MM.1S (cell line): ENCODE data around the gene COLEC12.

Experiments used
- EZH2 ChIP-seq: fragments of 300-600 bp; sonication (generic); optimal IDR thresholded peaks from 2 replicates; pipeline ENCODE3; 2017; ENCODE audit warnings: low read depth, mild to moderate bottlenecking, antibody characterized with exemption, low read length, mixed read lengths
- TF ChIP-seq, protein P1 (sequence below): fragments of 300-600 bp; sonication (generic); IDR thresholded peaks from 2 replicates; pipeline ENCODE4 v1.5.1; 2016; ENCODE audit warnings: antibody characterized with exemption, low read length, mixed read lengths

DNA sequence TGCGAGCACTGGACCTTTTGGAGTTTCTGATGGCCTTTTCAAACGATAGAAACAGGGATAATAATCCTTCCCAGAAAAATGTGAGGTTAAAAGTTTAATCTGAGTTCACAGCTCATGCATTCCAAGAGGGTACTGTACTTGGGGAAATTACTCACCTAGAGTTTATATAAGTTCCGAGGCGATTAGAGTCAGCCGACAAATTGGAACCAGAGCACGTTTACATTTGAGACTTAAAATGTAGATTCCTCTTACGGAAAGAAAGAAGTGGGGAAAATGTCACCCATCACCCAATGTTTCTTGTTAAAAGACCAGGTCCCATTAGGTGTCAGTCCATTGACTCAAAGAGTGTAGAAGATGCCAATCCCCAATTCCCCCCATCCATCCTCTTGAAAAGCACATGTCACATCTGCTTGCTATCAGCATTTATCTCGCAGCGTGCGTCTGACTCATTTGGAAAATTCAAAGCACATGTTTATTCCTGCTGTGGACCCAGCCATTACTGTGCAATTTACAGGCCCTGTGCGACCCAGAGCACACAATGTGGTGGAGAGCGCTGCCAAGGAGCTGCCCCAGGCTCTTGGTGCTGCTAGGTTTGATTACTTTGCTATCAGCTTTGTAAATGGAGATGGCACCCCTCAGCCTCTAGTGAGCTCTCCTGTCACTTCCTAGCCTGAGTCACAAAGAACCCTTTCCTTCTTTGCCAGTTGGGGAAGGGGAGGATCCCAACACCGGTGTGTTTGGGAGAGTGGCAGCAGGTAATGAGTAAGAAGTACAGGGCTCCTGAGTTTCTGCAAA, 104.8 kb downstream of the COLEC12 start:
- TF ChIP-seq, protein P1, sequence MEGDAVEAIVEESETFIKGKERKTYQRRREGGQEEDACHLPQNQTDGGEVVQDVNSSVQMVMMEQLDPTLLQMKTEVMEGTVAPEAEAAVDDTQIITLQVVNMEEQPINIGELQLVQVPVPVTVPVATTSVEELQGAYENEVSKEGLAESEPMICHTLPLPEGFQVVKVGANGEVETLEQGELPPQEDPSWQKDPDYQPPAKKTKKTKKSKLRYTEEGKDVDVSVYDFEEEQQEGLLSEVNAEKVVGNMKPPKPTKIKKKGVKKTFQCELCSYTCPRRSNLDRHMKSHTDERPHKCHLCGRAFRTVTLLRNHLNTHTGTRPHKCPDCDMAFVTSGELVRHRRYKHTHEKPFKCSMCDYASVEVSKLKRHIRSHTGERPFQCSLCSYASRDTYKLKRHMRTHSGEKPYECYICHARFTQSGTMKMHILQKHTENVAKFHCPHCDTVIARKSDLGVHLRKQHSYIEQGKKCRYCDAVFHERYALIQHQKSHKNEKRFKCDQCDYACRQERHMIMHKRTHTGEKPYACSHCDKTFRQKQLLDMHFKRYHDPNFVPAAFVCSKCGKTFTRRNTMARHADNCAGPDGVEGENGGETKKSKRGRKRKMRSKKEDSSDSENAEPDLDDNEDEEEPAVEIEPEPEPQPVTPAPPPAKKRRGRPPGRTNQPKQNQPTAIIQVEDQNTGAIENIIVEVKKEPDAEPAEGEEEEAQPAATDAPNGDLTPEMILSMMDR = no peak
- TF ChIP-seq EZH2 = no peak
